VCaP (cell line): Measurements from ENCODE around the gene LCMT1.
"Not testable (repeated sequence)": the region's sequence is repeated elsewhere in the genome, so short reads cannot be mapped to it uniquely, and the experiment has no call there.

Experiments
- H3K27ac ChIP-seq: fragments of 450-650 bp; 2 replicates; pipeline ENCODE4 v1.5.1; 2017
- CTCF ChIP-seq: fragments of 450-650 bp; conservative IDR thresholded peaks from 2 replicates; pipeline ENCODE4 v1.5.1; 2017; ENCODE audit warnings: mild to moderate bottlenecking, moderate library complexity

LCMT1 gene

GRCh38 chr16:25109643-25110042, 1.9 kb upstream of the LCMT1 start:
- TF ChIP-seq CTCF, result no peak
- no peak overlapping the region for H3K27ac ChIP-seq

- H3K27ac ChIP-seq, result no peak overlapping the region
- TF ChIP-seq CTCF, result no peak
These were observed 1.1 kb upstream of the LCMT1 start for GRCh38 chr16:25110387-25110947.

- H3K27ac ChIP-seq, result no peak overlapping the region
- TF ChIP-seq CTCF, result no peak
These were observed 2.6 kb downstream of the LCMT1 start for GRCh38 chr16:25114121-25114520.

GRCh38 chr16:25118851-25119578, 7.5 kb downstream of the LCMT1 start:
- TF ChIP-seq CTCF, result no peak
- H3K27ac ChIP-seq, result peak overlapping the region; percentile 42

GRCh38 chr16:25121824-25122600, 10.5 kb downstream of the LCMT1 start:
- no peak overlapping the region for H3K27ac ChIP-seq
- TF ChIP-seq CTCF, result no peak

- TF ChIP-seq CTCF, result no peak
- H3K27ac ChIP-seq, result no peak overlapping the region
These were observed 13.0 kb downstream of the LCMT1 start for GRCh38 chr16:25124503-25124902.

GRCh38 chr16:25126086-25126666, 14.6 kb downstream of the LCMT1 start:
- not testable (repeated sequence) for H3K27ac ChIP-seq
